Liver (tissue), 9 donors: ENCODE data around the gene SRRD. TPM values are rescaled to one million over a fixed set of nuclear protein-coding genes. Genes with fewer than 3 reads are reported as not detected.

Experiments used
- DNase-seq: peaks from one replicate; pipeline ENCODE4 v3.0.0-alpha.2; 2017; ENCODE audit warnings: low spot score
- H3K27ac ChIP-seq, 2 donors: one replicate each; pipeline ENCODE4 v1.7.0; 2013; ENCODE audit warnings: inconsistent platforms in 2 of 2, low read length in 2 of 2, control low read depth in 1 of 2, low read depth in 1 of 2, mild to moderate bottlenecking in 1 of 2
- H3K27me3 ChIP-seq, 4 donors: one replicate each; pipeline versions ENCODE4 v1.6.1 to v1.7.0; 2013; ENCODE audit warnings: low read length in 3 of 4, inconsistent platforms in 1 of 4, mild to moderate bottlenecking in 1 of 4, moderate library complexity in 1 of 4; ENCODE audit not compliant: control insufficient read depth in 4 of 4, insufficient read depth in 4 of 4
- H3K36me3 ChIP-seq, 4 donors: one replicate each; pipeline versions ENCODE4 v1.6.1 to v1.7.0; 2013; ENCODE audit warnings: low read length in 3 of 4, mild to moderate bottlenecking in 3 of 4, low read depth in 1 of 4, moderate library complexity in 1 of 4; ENCODE audit not compliant: control insufficient read depth in 4 of 4, insufficient read depth in 3 of 4
- H3K4me1 ChIP-seq, 4 donors: one replicate each; pipeline versions ENCODE4 v1.6.1 to v1.7.0; 2013; ENCODE audit warnings: low read length in 3 of 4, mild to moderate bottlenecking in 3 of 4, moderate library complexity in 1 of 4; ENCODE audit not compliant: control insufficient read depth in 4 of 4, insufficient read depth in 4 of 4
- H3K4me3 ChIP-seq, 3 donors: one replicate each; pipeline versions ENCODE4 v1.6.1 to v1.7.0; 2013; ENCODE audit warnings: low read length in 3 of 3, control low read depth in 1 of 3, low read depth in 1 of 3, mild to moderate bottlenecking in 1 of 3
- H3K9ac ChIP-seq, 2 donors: one replicate each; pipeline ENCODE4 v1.7.0; 2013; ENCODE audit warnings: low read length in 2 of 2, mild to moderate bottlenecking in 2 of 2, moderate library complexity in 2 of 2, control low read depth in 1 of 2, low read depth in 1 of 2
- H3K9me3 ChIP-seq, 4 donors: one replicate each; pipeline versions ENCODE4 v1.6.1 to v1.7.0; 2013; ENCODE audit warnings: low read length in 3 of 4; ENCODE audit not compliant: control insufficient read depth in 4 of 4
- EGR1 ChIP-seq, 2 donors: IDR thresholded peaks; 2 replicates each; pipeline ENCODE4 v1.6.1; 2016 to 2018; ENCODE audit warnings: antibody characterized with exemption in 2 of 2, low read depth in 2 of 2
- FOXA1 ChIP-seq: IDR thresholded peaks from 2 replicates; pipeline ENCODE4 v1.6.1; 2016; ENCODE audit warnings: antibody characterized with exemption
- FOXA2 ChIP-seq: IDR thresholded peaks from 2 replicates; pipeline ENCODE4 v1.6.1; 2016; ENCODE audit warnings: antibody characterized with exemption
- GABPA ChIP-seq, 2 donors: IDR thresholded peaks in 1 of 2; conservative IDR thresholded peaks in 1 of 2; 2 replicates each; pipeline ENCODE4 v1.6.1; 2016; ENCODE audit warnings: antibody characterized with exemption in 2 of 2, mild to moderate bottlenecking in 1 of 2, moderate library complexity in 1 of 2
- HNF4A ChIP-seq, 2 donors: conservative IDR thresholded peaks; 2 replicates each; pipeline ENCODE4 v1.6.1; 2016; ENCODE audit warnings: antibody characterized with exemption in 2 of 2, mild to moderate bottlenecking in 2 of 2
- HNF4G ChIP-seq: IDR thresholded peaks from 2 replicates; pipeline ENCODE4 v1.6.1; 2016; ENCODE audit warnings: antibody characterized with exemption
- JUND ChIP-seq, 2 donors: IDR thresholded peaks; 2 replicates each; pipeline ENCODE4 v1.6.1; 2016; ENCODE audit warnings: antibody characterized with exemption in 2 of 2
- NR2F2 ChIP-seq: IDR thresholded peaks from 2 replicates; pipeline ENCODE4 v1.6.1; 2016; ENCODE audit warnings: antibody characterized with exemption
- RAD21 ChIP-seq, 2 donors: IDR thresholded peaks; 2 replicates each; pipeline ENCODE4 v1.6.1; 2016; ENCODE audit warnings: antibody characterized with exemption in 2 of 2, mild to moderate bottlenecking in 2 of 2
- RXRA ChIP-seq, 2 donors: IDR thresholded peaks; 2 replicates each; pipeline ENCODE4 v1.6.1; 2017 to 2018; ENCODE audit warnings: antibody characterized with exemption in 2 of 2, mild to moderate bottlenecking in 1 of 2
- SP1 ChIP-seq: IDR thresholded peaks from 2 replicates; pipeline ENCODE4 v1.6.1; 2018; ENCODE audit warnings: antibody characterized with exemption, mild to moderate bottlenecking
- TAF1 ChIP-seq: conservative IDR thresholded peaks from 2 replicates; pipeline ENCODE4 v1.6.1; 2016; ENCODE audit warnings: antibody characterized with exemption, mild to moderate bottlenecking
- YY1 ChIP-seq: IDR thresholded peaks from 2 replicates; pipeline ENCODE4 v1.6.1; 2016; ENCODE audit warnings: antibody characterized with exemption, mild to moderate bottlenecking
- WGBS: extraction: QIAGEN DNeasy Blood & Tissue Kit; methylation state at CpG from one replicate; pipeline ENCODE4 v1.1.7; 2013; 5-methylcytosine and 5-hydroxymethylcytosine counted together
- polyA plus RNA-seq, 2 donors: library from polyadenylated mRNA; stranded (reverse) in 1 of 2; unstranded in 1 of 2; fragments of 200-250 nt in 1 of 2; fragments of >200 nt in 1 of 2; fragmentation: Nextera tagmentation in 1 of 2; extraction: Ambion mirVana in 1 of 2; gene quantifications; one replicate each; pipeline versions ENCODE4 v1.2.1 to v1.2.3, GENCODE V29; 2013 to 2015
- total RNA-seq, 2 donors: library from RNA; depleted of rRNA; stranded (reverse); fragments of >200 nt; gene quantifications; one replicate each; pipeline ENCODE4 v1.2.3, GENCODE V29; 2014
- TF ChIP-seq, protein P1 (sequence below): IDR thresholded peaks from 2 replicates; pipeline ENCODE4 v1.6.1; 2016; ENCODE audit warnings: antibody characterized with exemption
- TF ChIP-seq, protein P2 (sequence below): fragments of 150-350 bp; IDR thresholded peaks from 2 replicates; pipeline ENCODE4 v1.5.1; 2017; ENCODE audit warnings: improper control_type of control experiment, low read depth, low read length; ENCODE audit not compliant: missing input control
- TF ChIP-seq, protein P3 (sequence below): IDR thresholded peaks from 2 replicates; pipeline ENCODE4 v1.6.1; 2016; ENCODE audit warnings: antibody characterized with exemption
- TF ChIP-seq, protein P4 (sequence below): IDR thresholded peaks from 2 replicates; pipeline ENCODE4 v1.6.1; 2016; ENCODE audit warnings: antibody characterized with exemption, mild to moderate bottlenecking
- TF ChIP-seq, protein P5 (sequence below): IDR thresholded peaks from 2 replicates; pipeline ENCODE4 v1.6.1; 2016; ENCODE audit warnings: antibody characterized with exemption
- donor health status: healthy.
- donor health status: healthy.
- donor health status: healthy.
- donor health status: healthy.
- donor health status: healthy.

SRRD gene
- total and polyA plus RNA-seq, 4 donors: 8.7 to 18.6 (median 13.6) TPM

DNA sequence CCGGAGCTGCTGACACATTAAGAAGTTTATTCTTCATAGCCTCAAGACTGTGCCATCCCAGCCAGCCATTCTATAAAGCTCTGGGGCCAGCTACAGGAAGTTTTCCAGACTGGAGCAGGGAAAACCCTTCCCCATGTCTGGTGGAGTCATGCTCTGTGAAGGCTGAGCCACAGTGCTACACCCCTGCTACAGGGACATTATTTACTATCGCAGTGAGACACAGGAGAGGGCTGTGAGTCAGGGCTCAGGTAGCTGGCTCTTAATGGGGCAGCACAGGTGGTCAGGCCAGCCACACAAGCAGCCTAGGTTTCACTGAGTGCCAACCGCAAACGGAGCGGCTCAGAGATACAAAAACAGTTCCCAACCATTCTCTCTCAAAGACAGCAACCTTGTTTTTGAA is 12.2 kb upstream of the SRRD start:
- peaks cover 31 to 73% (median 58%) of the 10 kb centered on the region in 4 donors for H3K36me3 ChIP-seq
- DNase-seq: no peak
- TF ChIP-seq RAD21 (IDR thresholded peaks at IDR 0.05) (no peak), GABPA (IDR thresholded peaks at IDR 0.05 in 1 of 2, conservative IDR thresholded peaks at IDR 0.05 in 1 of 2) (no peak), HNF4A (conservative IDR thresholded peaks at IDR 0.05) (no peak), SP1 (no peak), FOXA1 (no peak), JUND (IDR thresholded peaks at IDR 0.05) (no peak), NR2F2 (no peak), YY1 (no peak), RXRA (IDR thresholded peaks at IDR 0.05) (no peak), TAF1 (no peak), HNF4G (no peak), EGR1 (IDR thresholded peaks at IDR 0.05; ENCODE audit: low read depth in 2 of 2) (no peak)
- TF ChIP-seq, protein P1, sequence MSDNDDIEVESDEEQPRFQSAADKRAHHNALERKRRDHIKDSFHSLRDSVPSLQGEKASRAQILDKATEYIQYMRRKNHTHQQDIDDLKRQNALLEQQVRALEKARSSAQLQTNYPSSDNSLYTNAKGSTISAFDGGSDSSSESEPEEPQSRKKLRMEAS: no peak
- TF ChIP-seq, protein P2, sequence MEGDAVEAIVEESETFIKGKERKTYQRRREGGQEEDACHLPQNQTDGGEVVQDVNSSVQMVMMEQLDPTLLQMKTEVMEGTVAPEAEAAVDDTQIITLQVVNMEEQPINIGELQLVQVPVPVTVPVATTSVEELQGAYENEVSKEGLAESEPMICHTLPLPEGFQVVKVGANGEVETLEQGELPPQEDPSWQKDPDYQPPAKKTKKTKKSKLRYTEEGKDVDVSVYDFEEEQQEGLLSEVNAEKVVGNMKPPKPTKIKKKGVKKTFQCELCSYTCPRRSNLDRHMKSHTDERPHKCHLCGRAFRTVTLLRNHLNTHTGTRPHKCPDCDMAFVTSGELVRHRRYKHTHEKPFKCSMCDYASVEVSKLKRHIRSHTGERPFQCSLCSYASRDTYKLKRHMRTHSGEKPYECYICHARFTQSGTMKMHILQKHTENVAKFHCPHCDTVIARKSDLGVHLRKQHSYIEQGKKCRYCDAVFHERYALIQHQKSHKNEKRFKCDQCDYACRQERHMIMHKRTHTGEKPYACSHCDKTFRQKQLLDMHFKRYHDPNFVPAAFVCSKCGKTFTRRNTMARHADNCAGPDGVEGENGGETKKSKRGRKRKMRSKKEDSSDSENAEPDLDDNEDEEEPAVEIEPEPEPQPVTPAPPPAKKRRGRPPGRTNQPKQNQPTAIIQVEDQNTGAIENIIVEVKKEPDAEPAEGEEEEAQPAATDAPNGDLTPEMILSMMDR: no peak
- TF ChIP-seq, protein P3, sequence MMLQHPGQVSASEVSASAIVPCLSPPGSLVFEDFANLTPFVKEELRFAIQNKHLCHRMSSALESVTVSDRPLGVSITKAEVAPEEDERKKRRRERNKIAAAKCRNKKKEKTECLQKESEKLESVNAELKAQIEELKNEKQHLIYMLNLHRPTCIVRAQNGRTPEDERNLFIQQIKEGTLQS: no peak
- TF ChIP-seq, protein P4, sequence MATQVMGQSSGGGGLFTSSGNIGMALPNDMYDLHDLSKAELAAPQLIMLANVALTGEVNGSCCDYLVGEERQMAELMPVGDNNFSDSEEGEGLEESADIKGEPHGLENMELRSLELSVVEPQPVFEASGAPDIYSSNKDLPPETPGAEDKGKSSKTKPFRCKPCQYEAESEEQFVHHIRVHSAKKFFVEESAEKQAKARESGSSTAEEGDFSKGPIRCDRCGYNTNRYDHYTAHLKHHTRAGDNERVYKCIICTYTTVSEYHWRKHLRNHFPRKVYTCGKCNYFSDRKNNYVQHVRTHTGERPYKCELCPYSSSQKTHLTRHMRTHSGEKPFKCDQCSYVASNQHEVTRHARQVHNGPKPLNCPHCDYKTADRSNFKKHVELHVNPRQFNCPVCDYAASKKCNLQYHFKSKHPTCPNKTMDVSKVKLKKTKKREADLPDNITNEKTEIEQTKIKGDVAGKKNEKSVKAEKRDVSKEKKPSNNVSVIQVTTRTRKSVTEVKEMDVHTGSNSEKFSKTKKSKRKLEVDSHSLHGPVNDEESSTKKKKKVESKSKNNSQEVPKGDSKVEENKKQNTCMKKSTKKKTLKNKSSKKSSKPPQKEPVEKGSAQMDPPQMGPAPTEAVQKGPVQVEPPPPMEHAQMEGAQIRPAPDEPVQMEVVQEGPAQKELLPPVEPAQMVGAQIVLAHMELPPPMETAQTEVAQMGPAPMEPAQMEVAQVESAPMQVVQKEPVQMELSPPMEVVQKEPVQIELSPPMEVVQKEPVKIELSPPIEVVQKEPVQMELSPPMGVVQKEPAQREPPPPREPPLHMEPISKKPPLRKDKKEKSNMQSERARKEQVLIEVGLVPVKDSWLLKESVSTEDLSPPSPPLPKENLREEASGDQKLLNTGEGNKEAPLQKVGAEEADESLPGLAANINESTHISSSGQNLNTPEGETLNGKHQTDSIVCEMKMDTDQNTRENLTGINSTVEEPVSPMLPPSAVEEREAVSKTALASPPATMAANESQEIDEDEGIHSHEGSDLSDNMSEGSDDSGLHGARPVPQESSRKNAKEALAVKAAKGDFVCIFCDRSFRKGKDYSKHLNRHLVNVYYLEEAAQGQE: no peak
- TF ChIP-seq, protein P5, sequence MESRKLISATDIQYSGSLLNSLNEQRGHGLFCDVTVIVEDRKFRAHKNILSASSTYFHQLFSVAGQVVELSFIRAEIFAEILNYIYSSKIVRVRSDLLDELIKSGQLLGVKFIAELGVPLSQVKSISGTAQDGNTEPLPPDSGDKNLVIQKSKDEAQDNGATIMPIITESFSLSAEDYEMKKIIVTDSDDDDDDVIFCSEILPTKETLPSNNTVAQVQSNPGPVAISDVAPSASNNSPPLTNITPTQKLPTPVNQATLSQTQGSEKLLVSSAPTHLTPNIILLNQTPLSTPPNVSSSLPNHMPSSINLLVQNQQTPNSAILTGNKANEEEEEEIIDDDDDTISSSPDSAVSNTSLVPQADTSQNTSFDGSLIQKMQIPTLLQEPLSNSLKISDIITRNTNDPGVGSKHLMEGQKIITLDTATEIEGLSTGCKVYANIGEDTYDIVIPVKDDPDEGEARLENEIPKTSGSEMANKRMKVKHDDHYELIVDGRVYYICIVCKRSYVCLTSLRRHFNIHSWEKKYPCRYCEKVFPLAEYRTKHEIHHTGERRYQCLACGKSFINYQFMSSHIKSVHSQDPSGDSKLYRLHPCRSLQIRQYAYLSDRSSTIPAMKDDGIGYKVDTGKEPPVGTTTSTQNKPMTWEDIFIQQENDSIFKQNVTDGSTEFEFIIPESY: no peak
- no peaks in the 10 kb centered on the region for H3K4me1 ChIP-seq
- 78% methylated on average over 5 of the region's 5 CpGs for WGBS
- no peak overlapping the region for H3K9ac ChIP-seq
- no peaks in the 10 kb centered on the region for H3K27me3 ChIP-seq
- H3K4me3 ChIP-seq: no peak overlapping the region
- H3K9me3 ChIP-seq: no peaks in the 10 kb centered on the region
- no peak overlapping the region for H3K27ac ChIP-seq

DNA sequence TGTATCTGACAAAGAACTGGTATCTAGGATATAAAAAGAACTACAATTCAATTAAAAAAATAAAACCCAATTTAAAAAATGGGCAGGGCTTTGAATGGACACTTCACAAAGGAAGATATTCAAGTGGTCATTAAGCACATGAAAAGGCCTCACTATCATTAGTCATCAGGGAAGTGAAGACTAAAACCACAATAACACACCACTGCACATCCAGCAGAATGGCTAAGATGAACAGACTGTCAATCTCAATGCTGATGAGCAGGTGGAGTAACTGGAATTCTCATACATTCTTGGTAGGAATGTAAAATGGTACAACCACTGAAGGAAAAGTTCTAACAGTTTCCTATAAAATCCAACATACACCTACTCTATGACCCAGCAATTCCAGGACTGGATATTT is 9.0 kb upstream of the SRRD start:
- Histone ChIP-seq H3K9ac (no peak overlapping the region), H3K4me3 (no peak overlapping the region), H3K36me3 (peaks cover 28 to 53% (median 49%) of the 10 kb centered on the region in 4 donors), H3K27ac (no peak overlapping the region), H3K9me3 (no peaks in the 10 kb centered on the region), H3K27me3 (no peaks in the 10 kb centered on the region), H3K4me1 (peaks cover 3 to 12% (median 8%) of the 10 kb centered on the region in 4 donors)
- TF ChIP-seq EGR1 (IDR thresholded peaks at IDR 0.05; ENCODE audit: low read depth in 2 of 2) (no peak), HNF4A (conservative IDR thresholded peaks at IDR 0.05) (no peak), NR2F2 (no peak), SP1 (no peak), FOXA1 (no peak), YY1 (no peak), HNF4G (no peak), FOXA2 (no peak), TAF1 (no peak), RXRA (IDR thresholded peaks at IDR 0.05) (no peak)
- TF ChIP-seq, protein P1: no peak
- TF ChIP-seq, protein P3: no peak
- TF ChIP-seq, protein P5: no peak
- TF ChIP-seq, protein P2: no peak
- no peak for DNase-seq
